GM19324 (cell line): Measurements from ENCODE around the gene PRKN.
"Not testable (repeated sequence)": the region's sequence is repeated elsewhere in the genome, so short reads cannot be mapped to it uniquely, and the experiment has no call there.

Source experiments
- ATAC-seq: cut with Tn5 transposase; IDR thresholded peaks from one replicate; pipeline ENCODE4 v1.9.1; 2021; ENCODE audit warnings: mild to moderate bottlenecking, moderate library complexity; ENCODE audit not compliant: unreplicated experiment, low FRiP score

PRKN gene

DNA sequence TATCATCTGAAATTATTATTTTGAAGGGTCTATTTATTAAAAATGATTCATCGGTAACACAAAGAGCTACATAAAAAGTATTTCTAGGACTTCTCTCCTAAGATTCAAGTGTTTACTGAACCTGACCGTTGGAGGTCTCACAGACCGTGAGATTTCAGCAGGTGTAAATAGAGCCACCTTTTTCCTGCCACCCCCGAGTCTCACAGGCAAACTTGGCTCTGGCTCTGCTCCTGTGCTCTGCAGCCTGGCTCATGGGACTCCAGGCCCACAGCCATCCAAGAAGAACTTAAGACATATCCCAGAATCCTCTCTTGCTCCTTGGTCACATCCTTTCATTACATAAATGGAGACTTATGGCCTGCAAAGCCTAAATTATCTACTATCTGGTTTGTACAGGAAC, 1385.9 kb downstream of the PRKN start:
- ATAC-seq, result no peak

DNA sequence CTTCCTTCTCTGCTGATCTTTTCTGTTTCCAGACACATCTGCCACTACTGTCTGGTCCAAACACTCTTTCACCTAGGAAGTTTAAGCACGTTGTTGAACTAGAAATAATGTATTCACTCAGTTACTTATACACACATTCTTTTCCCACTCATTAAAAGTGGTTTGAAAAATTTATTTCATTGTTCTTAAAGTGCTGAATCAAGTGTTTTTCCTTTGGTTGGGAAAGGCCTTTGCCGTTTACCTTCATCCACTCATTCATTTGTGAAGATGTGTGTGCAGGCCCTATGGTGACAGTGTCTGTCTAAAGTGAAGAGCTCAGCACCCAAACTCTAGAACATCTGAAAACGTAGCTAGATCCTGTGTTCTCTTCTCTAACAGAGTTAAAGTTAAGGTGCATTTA, 1389.6 kb downstream of the PRKN start:
- ATAC-seq, result no peak

DNA sequence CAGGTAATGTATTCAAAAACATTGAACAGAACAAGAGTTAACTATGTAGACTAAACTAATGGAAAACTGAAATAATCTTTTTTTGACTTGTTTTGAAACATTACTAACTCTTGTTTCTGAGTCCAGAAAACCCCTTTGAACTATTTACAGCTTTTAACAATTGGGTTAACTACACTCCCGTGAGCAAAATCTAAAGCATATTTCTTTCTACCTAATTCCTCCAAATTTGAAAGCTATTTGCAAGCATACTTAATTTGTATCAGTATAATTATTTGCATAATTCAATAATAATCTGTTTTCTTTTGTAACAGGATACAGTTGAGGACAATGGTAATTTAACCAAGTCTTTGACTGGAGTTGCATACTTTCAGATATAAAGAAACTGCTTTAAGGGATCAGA, 1391.1 kb downstream of the PRKN start:
- no peak for ATAC-seq

DNA sequence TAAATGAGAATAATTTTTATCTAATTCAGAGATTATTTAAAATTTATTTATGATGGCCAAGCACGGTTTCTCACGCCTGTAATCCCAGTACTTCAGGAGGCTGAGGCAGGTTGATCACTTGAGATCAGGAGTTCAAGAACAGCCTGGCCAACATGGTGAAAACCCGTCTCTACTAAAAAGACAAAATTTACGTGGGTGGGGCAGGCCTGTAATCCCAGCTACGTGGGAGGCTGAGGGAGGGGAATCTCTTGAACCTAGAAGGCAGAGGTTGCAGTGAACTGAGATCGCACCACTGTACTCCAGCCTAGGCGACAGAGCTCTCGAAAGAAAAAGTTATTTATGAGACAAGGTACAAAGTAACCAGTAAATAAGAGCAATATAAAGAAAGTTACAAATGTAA, 1394.2 kb downstream of the PRKN start:
- no peak for ATAC-seq

DNA sequence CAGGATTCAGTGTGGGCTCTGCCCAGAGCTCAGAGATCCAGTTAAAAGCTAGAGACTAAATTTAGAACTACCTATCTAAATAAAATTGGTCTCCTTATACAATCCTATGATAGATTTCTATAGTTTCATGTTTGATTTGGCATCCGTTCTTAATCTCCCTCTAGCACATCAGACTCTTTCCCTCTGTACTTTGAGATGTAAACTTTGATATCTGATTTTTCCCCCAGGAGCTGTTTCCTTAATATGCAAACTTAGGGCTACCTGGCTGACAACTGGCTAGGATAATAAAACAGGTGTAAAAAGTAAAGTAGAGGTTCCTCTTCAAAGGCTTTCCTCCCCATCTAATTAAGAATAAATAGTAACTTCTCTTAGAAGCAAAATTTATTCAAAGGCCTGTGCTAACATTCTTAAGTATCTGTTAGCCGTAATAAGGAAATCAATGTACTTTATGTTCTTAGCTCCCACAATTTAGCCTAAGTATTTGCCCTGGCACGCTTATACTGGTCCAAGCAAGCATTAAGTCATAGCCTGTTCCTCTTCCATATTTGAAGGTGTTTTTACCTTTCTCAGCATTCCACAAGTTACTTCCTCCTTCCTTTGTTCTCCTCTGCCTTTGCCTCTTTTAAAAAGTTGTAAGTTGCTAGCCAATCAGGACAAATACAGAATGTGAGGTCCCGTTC, 1396.0 kb downstream of the PRKN start:
- not testable (repeated sequence) for ATAC-seq

DNA sequence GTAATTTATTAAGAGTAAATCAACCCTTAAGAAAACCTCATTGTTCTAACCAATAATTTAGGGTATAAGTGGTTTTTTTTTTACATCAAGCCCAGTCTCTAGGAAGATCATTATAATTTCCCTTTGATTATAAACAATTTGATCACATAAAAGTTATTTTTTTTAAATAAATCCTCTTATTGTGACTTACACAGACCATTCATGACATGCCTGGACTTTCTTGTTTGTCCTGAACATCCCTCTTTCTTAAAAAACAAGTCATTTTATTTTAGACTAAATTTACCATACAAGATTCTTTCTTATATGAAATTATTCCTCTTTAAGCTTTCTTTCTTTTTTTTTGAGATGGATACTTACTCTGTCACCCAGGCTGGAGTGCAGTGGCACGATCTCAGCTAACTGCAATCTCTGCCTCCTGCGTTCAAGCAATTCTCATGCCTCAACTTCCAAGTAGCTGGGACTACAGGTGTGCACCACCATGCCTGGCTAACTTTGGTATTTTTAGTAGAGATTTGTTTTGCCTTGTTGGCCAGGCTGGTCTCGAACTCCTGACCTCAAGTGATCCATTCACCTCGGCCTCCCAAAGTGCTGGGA, 1400.1 kb downstream of the PRKN start:
- ATAC-seq, result no peak

DNA sequence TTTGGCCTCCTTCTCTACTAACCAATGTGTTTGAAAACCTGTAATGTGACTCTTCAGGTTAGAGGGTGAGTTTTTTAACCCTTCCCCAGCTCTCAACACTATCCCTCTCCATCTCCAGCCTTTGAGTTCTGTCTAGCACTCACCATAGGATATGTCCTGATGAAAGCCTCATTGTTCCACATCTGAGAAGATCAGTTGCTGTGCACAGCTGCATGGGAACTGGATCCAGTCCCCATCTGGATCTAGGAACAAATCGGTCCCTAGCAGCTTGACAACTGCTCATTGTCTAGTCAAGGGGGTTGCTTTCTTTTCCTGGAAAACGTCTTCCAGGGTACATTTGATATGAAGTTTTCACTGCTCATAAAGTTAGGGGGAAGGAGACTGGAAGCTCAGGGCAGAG, 1408.3 kb downstream of the PRKN start:
- ATAC-seq, result no peak

DNA sequence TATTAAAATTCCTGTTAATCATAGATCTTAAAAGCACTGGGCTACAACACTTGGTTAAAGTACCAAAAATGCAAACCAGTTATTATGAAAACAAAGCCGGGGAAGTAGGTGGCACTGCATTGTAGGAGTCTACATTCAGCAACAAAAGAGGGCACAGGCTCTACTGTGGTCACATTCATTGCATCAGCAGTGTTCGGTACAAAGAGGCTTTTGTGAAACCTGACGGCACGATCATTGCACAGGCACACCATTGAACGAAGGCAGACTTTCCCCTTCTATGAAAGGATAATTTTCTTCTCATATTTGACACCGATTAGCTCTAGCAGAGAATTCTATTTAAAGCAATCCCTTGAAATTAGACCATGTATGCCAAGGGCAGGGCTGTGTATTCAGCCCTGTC, 1409.1 kb downstream of the PRKN start:
- ATAC-seq, result no peak

DNA sequence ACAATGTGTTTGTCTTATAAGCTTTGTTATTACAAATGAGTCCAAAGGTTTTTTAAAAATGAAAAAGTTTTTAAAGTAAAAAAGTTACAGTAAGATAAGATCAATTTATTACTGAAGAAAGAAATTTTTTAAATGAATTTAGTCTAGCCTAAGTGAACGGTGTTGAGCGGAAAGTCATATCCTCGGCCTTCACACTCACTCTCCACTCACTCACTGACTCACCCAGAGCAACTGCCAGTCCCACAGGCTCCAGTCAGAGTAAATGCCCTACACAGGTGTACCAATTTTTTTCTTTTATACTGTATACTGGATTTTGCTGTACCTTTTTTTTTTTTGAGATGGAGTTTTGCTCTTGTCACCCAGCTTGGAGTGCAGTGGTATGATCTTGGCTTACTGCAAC, 1411.0 kb downstream of the PRKN start:
- no peak for ATAC-seq

DNA sequence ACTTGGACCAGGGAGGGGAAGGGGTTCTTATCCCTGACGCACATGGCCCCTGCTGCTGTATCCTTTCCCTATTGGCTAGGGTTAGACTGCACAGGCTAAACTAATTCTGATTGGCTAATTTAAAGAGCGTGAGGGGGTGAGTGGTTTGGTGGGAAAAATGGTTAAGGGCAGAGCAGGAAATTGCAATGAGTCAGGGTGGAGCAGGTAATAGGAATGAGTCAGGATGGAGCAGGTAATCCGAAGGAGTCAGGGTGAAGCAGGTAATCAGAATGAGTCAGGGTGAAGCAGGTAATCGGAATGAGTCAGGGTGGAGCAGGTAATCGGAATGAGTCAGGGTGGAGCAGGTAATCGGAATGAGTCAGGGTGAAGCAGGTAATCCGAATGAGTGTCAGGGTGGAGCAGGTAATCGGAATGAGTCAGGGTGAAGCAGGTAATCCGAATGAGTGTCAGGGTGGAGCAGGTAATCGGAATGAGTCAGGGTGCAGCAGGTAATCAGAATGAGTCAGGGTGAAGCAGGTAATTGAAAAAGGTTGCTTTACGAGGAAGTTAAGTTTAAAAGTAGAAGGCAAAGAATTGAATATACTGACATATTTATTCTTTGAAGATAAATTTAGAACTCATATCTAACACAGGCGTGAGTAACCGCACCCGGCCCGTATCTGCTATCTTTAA, 1412.2 kb downstream of the PRKN start:
- ATAC-seq, result not testable (repeated sequence)

DNA sequence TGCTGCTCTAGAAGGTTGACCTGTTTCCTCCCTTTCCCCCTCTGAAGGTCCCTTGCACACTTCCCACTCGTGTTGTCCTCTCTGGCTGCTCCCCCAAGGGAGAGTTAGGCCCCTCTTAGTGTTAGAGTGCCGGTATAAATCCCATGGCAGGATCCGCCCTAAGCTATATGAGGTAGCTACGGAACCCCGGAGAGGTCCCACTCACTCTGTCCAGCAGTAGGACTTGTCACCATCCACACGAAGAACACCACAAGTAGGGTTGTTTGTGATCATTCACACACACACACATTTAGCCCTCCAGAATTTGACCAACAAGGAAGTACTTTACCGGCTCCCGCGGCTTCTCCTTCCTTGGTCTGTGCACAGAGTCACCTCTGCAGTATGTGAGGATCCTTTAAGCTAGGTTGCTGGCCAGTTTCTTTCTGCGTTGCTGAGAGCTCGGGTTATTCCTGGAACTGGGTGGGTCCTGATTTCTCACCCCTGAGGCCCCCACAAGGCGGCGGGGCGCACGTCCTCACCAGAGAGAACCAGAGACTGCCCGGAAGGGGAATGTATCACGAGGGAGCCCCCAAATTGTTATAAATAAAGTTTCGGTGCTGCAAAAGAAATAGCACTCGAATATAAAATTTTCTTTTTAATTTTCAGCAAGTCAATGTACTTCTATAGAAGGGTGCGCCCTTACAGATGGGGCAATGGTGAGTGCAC, 1412.9 kb downstream of the PRKN start:
- ATAC-seq, result not testable (repeated sequence)

DNA sequence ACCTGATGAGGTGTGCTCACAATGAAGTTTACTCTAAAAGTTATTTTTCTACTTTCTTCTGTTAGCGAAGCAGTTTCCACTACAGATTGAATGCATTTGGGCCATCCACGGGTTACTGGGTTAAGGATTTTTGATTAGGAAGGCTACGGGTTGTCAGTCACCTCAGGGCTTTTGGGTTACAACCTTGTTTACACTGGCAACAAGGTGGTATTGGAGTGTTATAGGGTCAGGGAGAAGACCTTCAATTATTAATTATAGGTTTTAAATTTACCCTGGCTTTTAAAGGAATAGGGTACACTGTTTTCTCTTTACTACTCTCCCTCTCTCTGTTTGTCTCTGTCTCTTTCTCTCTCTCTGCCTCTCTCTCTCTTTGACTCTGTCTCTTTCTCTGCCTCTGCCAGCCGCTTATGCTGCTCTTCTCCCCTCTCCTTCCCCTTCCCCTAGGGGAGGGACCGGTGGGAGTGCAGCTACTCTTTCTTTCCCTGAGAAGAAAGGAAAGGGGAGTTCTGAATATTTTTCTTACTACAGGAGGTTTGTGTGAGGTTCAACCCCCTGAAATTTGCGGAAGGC, 1413.5 kb downstream of the PRKN start:
- ATAC-seq, result no peak

DNA sequence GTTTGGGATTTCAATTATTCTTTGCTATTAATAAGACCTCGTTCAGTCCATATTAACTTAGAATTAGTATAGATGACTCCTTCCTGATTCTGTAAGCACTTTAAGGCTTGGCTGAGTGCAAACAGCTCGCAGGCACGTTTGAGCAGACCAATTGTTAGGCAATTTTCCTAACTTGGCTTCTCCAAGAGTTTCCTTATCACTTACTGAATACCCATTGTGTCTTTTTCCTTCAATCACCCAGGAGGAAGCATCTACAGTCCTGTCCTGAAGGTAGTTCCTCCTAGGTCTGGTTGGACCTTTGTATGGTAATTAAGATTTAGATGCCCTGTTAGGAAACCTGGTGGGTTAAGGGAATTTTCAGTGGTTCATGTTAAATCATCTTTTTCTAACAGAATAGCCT, 1414.1 kb downstream of the PRKN start:
- not testable (repeated sequence) for ATAC-seq

DNA sequence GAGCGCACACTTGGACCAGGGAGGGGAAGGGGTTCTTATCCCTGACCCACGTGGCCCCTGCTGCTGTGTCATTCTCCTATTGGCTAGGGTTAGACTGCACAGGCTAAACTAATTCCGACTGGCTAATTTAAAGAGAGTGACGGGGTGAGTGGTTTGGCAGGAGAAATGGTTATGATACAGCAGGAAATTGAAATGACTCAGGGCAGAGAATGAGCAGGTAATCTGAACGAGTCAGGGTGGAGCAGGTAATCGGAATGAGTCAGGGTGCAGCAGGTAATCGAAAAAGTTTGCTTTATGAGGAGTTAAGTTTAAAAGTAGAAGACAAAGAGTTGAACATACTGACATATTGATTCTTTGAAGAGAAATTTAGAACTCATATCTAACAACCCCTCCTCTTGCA, 1417.8 kb downstream of the PRKN start:
- ATAC-seq, result not testable (repeated sequence)

DNA sequence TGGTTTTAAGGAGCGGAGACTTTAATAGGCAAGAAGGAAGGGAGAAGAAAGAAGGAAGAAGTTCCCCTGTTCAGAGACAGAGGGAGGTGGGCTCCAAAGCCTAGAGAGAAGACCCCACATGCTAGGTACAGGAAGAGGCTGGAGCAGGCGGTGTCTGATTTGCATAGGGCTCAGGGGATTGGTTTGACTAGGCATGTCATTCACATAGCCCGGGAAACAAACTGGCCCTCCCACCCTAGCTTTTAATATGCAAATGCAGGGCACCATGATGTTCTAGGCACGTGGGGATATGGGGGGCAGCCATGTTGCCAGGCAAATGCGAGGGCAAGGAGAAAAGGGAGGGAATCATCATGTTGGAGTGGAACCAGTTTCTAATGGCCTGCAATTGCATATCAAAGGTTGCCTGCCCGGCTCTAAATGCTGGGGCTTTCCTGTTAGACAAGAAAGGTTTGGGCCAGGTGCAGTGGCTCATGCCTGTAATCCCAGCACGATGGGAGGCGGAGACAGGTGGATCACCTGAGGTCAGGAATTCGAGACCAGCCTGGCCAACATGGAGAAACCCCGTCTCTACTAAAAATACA, 1419.4 kb downstream of the PRKN start:
- no peak for ATAC-seq

DNA sequence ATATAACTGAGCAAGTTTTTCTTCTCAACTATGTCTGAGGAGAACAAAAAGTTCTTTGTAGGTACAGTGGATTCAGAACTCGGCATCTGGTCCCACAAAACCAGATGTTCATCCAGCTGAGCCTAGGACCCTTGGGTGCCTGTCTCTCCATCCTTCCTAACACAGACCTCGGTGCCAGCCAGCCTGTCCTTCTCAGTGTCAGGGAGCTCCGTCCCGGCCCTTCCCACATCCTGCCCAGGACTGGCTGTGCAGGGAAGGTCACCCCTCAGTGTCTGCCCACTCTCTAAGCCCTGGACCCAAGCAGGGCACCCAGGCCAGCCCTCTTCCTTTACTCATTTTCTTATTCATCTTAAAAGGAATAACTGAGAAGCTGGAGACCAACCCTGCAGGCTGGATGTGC, 1421.7 kb downstream of the PRKN start:
- ATAC-seq, result no peak

DNA sequence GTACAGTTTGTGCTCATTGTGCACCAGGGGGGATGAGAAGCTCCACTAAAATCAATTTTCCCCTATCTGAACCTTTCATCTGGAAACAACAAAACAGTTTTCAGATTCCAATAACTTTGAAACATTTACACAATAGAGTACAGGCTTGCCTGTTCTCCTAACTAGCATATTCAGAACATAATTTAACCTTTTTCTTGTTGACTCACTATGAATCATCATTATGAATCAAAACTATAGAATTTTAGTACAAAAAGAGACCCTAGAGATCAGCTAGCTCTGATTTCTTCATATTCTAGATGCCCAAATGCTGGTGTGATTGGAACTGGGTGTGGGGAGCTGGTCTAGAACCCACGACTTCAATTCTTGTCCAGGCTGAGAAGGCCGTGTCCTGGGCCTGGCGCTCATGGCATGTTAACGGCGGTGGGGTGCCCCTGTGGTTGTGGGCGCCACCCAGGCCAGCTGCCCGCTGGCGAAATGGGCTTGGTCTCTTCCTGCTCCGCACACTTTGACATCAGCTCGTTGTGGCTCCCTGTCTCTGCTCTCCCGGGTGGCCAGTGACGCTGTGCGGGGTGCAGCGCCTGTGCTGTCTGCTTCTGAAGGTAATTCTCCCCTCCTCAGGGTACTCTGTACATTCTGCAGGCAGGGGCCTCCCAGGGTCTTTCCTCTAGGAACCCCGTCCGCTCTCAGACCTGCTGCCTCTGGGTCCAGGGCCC, 1423.8 kb downstream of the PRKN start:
- ATAC-seq, result no peak

DNA sequence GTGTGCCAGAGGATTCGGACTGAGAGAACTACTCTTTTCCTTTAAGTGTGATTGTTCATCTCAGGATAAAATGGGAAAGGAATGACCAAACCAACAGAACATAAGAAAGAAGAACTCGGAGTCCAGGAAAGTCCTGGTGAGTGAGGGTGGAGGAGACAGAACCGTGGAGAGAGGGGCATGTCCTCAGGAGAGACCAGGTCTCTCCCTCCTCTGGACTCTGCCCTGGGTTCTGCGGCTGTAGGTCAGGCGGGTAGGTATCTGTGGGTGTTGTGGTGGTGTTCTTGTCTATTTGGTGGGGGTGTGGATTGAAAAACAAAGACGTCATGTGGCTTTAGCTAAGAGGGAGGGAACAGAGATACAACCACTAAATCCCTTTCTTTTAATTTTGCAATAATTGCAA, 1424.6 kb downstream of the PRKN start:
- ATAC-seq, result no peak

DNA sequence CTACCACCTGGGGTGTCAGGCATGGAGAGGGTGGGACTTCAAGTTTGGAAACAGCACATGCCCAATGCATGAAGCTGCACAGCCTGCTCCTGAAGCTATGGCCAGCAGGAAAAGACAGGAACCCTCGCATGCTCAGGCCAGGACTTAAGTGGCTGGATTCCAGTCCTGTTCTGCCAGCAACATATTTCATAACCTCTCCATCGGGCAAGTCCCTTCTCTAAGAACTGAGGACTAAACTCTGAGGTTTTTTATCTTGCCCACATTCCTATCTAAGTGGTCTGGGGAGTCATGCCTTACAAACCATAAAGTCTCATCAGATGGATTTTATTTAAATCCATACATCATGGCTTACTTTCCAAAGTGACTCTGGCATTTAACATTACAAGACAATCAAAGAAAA, 1426.2 kb downstream of the PRKN start:
- no peak for ATAC-seq

DNA sequence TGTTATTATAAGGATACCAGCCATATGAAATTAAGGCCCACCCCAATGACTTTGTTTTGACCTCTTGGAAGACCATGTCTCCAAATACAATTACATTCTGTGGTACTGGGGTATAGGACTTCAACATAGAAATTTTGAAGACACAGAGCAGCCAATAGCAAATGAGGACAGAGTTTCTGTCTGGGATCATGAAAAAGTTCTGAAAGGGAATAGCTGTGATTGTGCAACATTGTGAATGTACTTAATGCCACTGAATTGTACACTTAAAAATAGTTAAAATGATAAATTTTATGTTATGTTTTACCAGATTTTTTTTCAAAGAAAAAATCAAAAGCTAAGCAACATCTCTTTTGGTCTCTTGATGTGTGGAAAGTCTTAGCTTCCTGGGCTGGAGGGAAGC, 1426.7 kb downstream of the PRKN start:
- no peak for ATAC-seq
